ENCODE measurements around the gene KDM4C. TPM values are rescaled to one million over a fixed set of nuclear protein-coding genes. Genes with fewer than 3 reads are reported as not detected.

Gene KDM4C
- total RNA-seq, 1 donor from 2014 or later, result 76.8 TPM

- no peak for DNase-seq (ENCODE audit: low spot score)
Observed at GRCh38 chr9:7042124-7042523, 284.4 kb downstream of the KDM4C start.

- no peak for DNase-seq (ENCODE audit: low spot score)
Observed at GRCh38 chr9:7045361-7045760, 287.6 kb downstream of the KDM4C start.

- no peak for DNase-seq (ENCODE audit: low spot score)
Observed at GRCh38 chr9:7051711-7052110, 293.9 kb downstream of the KDM4C start.

- no peak for DNase-seq (ENCODE audit: low spot score)
Observed at GRCh38 chr9:7053903-7054302, 296.1 kb downstream of the KDM4C start.

- DNase-seq (ENCODE audit: low spot score), result no peak
Observed at GRCh38 chr9:7055171-7055903, 297.6 kb downstream of the KDM4C start.

- no peak for DNase-seq (ENCODE audit: low spot score)
Observed at GRCh38 chr9:7056254-7056653, 298.5 kb downstream of the KDM4C start.

- no peak for DNase-seq (ENCODE audit: low spot score)
Observed at GRCh38 chr9:7058473-7058872, 300.7 kb downstream of the KDM4C start.

GRCh38 chr9:7067169-7067568, 309.4 kb downstream of the KDM4C start:
- DNase-seq (ENCODE audit: low spot score), result no peak

- DNase-seq (ENCODE audit: low spot score), result no peak
Observed at GRCh38 chr9:7071916-7072315, 314.1 kb downstream of the KDM4C start.

- DNase-seq (ENCODE audit: low spot score), result no peak
Observed at GRCh38 chr9:7073706-7074105, 315.9 kb downstream of the KDM4C start.

- no peak for DNase-seq (ENCODE audit: low spot score)
Observed at GRCh38 chr9:7075154-7075553, 317.4 kb downstream of the KDM4C start.

- DNase-seq (ENCODE audit: low spot score), result no peak
Observed at GRCh38 chr9:7079051-7079450, 321.3 kb downstream of the KDM4C start.

GRCh38 chr9:7081065-7081600, 323.4 kb downstream of the KDM4C start:
- DNase-seq (ENCODE audit: low spot score), result no peak

GRCh38 chr9:7083192-7083591, 325.4 kb downstream of the KDM4C start:
- DNase-seq (ENCODE audit: low spot score), result no peak

GRCh38 chr9:7085357-7085756, 327.6 kb downstream of the KDM4C start:
- no peak for DNase-seq (ENCODE audit: low spot score)

- no peak for DNase-seq (ENCODE audit: low spot score)
Observed at GRCh38 chr9:7086389-7086788, 328.6 kb downstream of the KDM4C start.

- DNase-seq (ENCODE audit: low spot score), result no peak
Observed at GRCh38 chr9:7088611-7089010, 330.8 kb downstream of the KDM4C start.

GRCh38 chr9:7089406-7090193, 331.8 kb downstream of the KDM4C start:
- DNase-seq (ENCODE audit: low spot score), result no peak

GRCh38 chr9:7093040-7093439, 335.3 kb downstream of the KDM4C start:
- DNase-seq (ENCODE audit: low spot score), result no peak

- no peak for DNase-seq (ENCODE audit: low spot score)
Observed at GRCh38 chr9:7094052-7094451, 336.3 kb downstream of the KDM4C start.

- no peak for DNase-seq (ENCODE audit: low spot score)
Observed at GRCh38 chr9:7094576-7094975, 336.8 kb downstream of the KDM4C start.

GRCh38 chr9:7095058-7095457, 337.3 kb downstream of the KDM4C start:
- no peak for DNase-seq (ENCODE audit: low spot score)

Data from ureter (tissue), 1 donor.